HTERT RPE-1 (cell line): ENCODE results near the gene MUC4.

Experiments
- in situ Hi-C: fragments of 300-500 bp; cut with MboI; formaldehyde crosslinking; loops from 4 replicates; pipeline ENCODE4 v1.14.3; 2020; ENCODE audit warnings: low sequenced_read_pairs

The MUC4 gene

DNA sequence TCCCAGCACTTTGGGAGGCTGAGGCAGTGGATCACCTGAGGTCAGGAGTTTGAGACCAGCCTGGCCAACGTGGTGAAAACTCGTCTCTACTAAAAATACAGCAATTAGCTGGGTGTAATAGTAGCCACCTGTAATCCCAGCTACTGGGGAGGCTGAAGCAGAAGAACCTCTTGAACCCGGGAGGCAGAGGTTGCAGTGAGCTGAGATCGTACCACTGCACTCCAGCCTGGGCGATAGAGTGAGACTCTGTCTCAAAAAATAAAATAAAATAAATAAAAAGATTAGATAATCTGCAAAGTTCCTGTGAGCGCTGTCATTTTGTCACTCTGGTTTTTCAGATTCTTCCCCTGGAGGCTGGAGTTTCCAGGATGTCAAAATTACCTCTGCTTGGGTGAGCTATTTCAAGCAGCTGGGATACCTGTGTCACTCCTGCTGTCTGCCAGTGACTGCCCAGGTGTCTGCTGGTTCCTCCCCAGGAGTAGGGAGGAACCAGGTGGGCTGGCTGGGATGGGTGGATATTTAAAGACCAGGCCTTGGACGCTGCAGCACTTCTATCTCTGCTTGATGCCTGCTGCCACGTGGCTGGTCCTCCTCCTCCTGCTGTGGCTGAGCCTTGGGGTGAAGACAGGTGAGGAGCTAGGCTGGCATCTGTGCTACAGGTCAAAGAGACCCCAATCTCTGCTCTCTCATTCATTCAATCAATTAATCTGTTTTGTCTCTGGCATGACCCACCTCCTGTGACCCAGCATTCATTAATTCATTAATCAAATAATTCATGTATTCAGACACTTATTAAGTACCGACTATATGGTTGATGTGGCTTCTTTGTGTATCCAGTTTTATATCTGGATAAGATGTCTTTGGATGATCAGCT, 110.5 kb downstream of the MUC4 start:
- in situ Hi-C loops = no loop called here

DNA sequence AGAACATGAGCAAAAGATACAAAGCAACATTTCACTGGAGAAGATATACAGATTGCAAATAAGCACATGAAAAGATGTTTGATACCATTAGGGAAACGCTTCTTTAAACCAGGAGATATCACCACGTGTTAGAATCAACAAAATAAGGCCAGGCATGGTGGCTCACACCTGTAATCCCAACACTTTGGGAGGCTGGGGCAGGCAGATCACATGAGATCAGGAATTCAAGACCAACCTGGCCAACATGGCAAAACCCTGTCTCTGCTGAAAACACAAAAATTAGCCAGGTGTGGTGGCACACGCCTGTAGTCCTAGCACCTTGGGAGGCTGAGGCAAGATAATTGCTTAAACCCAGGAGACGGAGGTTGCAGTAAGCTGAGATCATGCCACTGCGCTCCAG, 111.4 kb downstream of the MUC4 start:
- in situ Hi-C loops = no loop called here

GRCh38 chr3:195699860-195700259, 111.9 kb downstream of the MUC4 start:
- in situ Hi-C loops = no loop called here

DNA sequence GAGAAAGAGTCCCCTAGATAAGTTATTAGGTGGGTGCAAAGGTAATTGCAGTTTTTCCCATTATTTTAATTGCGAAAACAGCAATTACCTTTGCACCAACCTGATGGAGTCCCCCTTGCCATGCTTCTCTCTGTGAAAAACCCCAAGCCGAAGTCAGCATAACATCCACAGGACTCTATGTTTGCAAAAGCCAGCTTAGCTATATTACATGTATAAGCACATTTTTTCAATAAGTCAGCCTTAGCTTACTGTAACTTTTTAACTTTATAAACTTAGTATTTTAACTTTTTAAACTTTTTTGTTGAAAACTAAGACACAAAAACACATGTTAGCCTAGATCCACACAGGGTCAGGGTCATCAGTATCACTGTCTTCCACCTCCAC, 112.3 kb downstream of the MUC4 start:
- in situ Hi-C loops = no loop called here

- in situ Hi-C loops = no loop called here
These were observed 112.9 kb downstream of the MUC4 start for GRCh38 chr3:195698647-195699387.

- in situ Hi-C loops = no loop called here
These were observed 113.4 kb downstream of the MUC4 start for GRCh38 chr3:195698325-195698646.

- in situ Hi-C loops = no loop called here
These were observed 114.0 kb downstream of the MUC4 start for GRCh38 chr3:195697582-195698324.
